Ascending aorta (tissue), 2 donors: ENCODE data around the gene MGST1. TPM values are rescaled to one million over a fixed set of nuclear protein-coding genes. Genes with fewer than 3 reads are reported as not detected.

Experiments
- DNase-seq, 2 donors: peaks; one replicate each; pipeline ENCODE4 v3.0.0-alpha.2; 2019; ENCODE audit warnings: low spot score in 2 of 2
- H3K27ac ChIP-seq, 2 donors: fragments of 200-600 bp; sonication (generic); one replicate each; pipeline ENCODE4 v1.5.1; 2016 to 2017; ENCODE audit warnings: mild to moderate bottlenecking in 1 of 2
- H3K27me3 ChIP-seq: fragments of 200-600 bp; sonication (generic); one replicate; pipeline ENCODE4 v1.5.1; 2017
- H3K36me3 ChIP-seq, 2 donors: fragments of 200-600 bp; sonication (generic); one replicate each; pipeline ENCODE4 v1.5.1; 2016
- H3K4me1 ChIP-seq, 2 donors: fragments of 200-600 bp; sonication (generic); one replicate each; pipeline ENCODE4 v1.5.1; 2016 to 2017; ENCODE audit warnings: mild to moderate bottlenecking in 1 of 2
- H3K4me3 ChIP-seq, 2 donors: fragments of 200-600 bp; sonication (generic); one replicate each; pipeline ENCODE4 v1.5.1; 2016 to 2017; ENCODE audit warnings: mild to moderate bottlenecking in 1 of 2
- H3K9me3 ChIP-seq, 2 donors: fragments of 200-600 bp; sonication (generic); one replicate each; pipeline ENCODE4 v1.5.1; 2016
- intact Hi-C: fragments of 100-400 bp; cut with DNase I; formaldehyde crosslinking; loops from one replicate; pipeline ENCODE4 v1.15.1; 2023
- total RNA-seq: library from RNA; depleted of rRNA; stranded (reverse); fragments of >200 nt; gene quantifications from one replicate; pipeline ENCODE4 v1.1.0, GENCODE V29; 2016
- TF ChIP-seq, protein P1 (sequence below), 3 experiments: fragments of 200-600 bp in 2 of 3; fragments of 450-650 bp in 1 of 3; sonication (generic) in 2 of 3; IDR thresholded peaks; one replicate each; pipeline ENCODE4 v1.5.1; 2016 to 2019; ENCODE audit warnings: antibody characterized with exemption in 3 of 3, mild to moderate bottlenecking in 1 of 3, moderate library complexity in 1 of 3

Gene MGST1
- total RNA-seq, 1 donor from 2014 or later, result 101 TPM

- DNase-seq, result no peak
- TF ChIP-seq, protein P1, sequence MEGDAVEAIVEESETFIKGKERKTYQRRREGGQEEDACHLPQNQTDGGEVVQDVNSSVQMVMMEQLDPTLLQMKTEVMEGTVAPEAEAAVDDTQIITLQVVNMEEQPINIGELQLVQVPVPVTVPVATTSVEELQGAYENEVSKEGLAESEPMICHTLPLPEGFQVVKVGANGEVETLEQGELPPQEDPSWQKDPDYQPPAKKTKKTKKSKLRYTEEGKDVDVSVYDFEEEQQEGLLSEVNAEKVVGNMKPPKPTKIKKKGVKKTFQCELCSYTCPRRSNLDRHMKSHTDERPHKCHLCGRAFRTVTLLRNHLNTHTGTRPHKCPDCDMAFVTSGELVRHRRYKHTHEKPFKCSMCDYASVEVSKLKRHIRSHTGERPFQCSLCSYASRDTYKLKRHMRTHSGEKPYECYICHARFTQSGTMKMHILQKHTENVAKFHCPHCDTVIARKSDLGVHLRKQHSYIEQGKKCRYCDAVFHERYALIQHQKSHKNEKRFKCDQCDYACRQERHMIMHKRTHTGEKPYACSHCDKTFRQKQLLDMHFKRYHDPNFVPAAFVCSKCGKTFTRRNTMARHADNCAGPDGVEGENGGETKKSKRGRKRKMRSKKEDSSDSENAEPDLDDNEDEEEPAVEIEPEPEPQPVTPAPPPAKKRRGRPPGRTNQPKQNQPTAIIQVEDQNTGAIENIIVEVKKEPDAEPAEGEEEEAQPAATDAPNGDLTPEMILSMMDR (IDR thresholded peaks at IDR 0.05), result no peak
- no peaks in the 10 kb centered on the region for H3K27me3 ChIP-seq
- H3K27ac ChIP-seq, result no peak overlapping the region
- H3K9me3 ChIP-seq, result no peaks in the 10 kb centered on the region
- H3K36me3 ChIP-seq, result no peaks in the 10 kb centered on the region
- H3K4me3 ChIP-seq, result no peak overlapping the region
- no peaks in the 10 kb centered on the region for H3K4me1 ChIP-seq
- intact Hi-C loops, result no loop called here
Measured at GRCh38 chr12:16325426-16325825, 22.0 kb upstream of the MGST1 start.

- Histone ChIP-seq H3K9me3 (no peaks in the 10 kb centered on the region), H3K4me3 (no peak overlapping the region), H3K27me3 (no peaks in the 10 kb centered on the region), H3K36me3 (no peaks in the 10 kb centered on the region), H3K27ac (no peak overlapping the region), H3K4me1 (no peaks in the 10 kb centered on the region)
- intact Hi-C loops, result no loop called here
- no peak for DNase-seq
- TF ChIP-seq, protein P1 (IDR thresholded peaks at IDR 0.05), result no peak
Measured at GRCh38 chr12:16327963-16328362, 19.5 kb upstream of the MGST1 start.

GRCh38 chr12:16329594-16329993 lies 17.9 kb upstream of the MGST1 start:
- TF ChIP-seq, protein P1 (IDR thresholded peaks at IDR 0.05), result no peak
- H3K9me3 ChIP-seq, result no peaks in the 10 kb centered on the region
- no peaks in the 10 kb centered on the region for H3K36me3 ChIP-seq
- no peaks in the 10 kb centered on the region for H3K27me3 ChIP-seq
- intact Hi-C loops, result no loop called here
- H3K27ac ChIP-seq, result no peak overlapping the region
- DNase-seq, result no peak
- no peak overlapping the region for H3K4me3 ChIP-seq
- no peaks in the 10 kb centered on the region for H3K4me1 ChIP-seq

- Histone ChIP-seq H3K9me3 (no peaks in the 10 kb centered on the region), H3K4me3 (no peak overlapping the region), H3K36me3 (no peaks in the 10 kb centered on the region), H3K4me1 (no peaks in the 10 kb centered on the region), H3K27me3 (no peaks in the 10 kb centered on the region), H3K27ac (no peak overlapping the region)
- TF ChIP-seq, protein P1 (IDR thresholded peaks at IDR 0.05), result no peak
- intact Hi-C loops, result no loop called here
- no peak for DNase-seq
Measured at GRCh38 chr12:16330560-16330959, 16.9 kb upstream of the MGST1 start.

DNA sequence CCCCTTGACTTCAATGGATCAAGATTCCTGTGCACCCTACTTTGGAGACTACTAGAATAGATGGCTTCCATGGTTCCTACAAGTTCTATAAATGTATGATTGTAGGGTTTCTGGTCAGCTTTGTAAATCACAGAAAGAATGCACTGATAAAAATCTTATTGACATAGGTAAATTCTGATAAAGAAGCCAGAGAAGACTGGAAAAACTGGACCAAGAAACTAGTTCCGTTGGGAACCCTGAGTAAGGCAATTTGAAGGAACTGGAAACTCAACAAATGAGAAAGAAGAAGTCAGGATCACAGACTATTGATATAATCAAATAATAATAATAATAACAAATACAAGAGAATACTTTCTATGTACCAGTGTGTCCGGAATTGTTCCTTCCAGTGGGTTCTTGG lies 15.4 kb upstream of the MGST1 start:
- no peak overlapping the region for H3K4me3 ChIP-seq
- TF ChIP-seq, protein P1 (IDR thresholded peaks at IDR 0.05), result no peak
- no peaks in the 10 kb centered on the region for H3K36me3 ChIP-seq
- no peaks in the 10 kb centered on the region for H3K9me3 ChIP-seq
- H3K4me1 ChIP-seq, result no peaks in the 10 kb centered on the region
- no peak overlapping the region for H3K27ac ChIP-seq
- H3K27me3 ChIP-seq, result no peaks in the 10 kb centered on the region
- intact Hi-C loops, result loop anchor here (1.0 kb wide), 1 partner anchor 23 kb away; no protein-coding TSS in a partner anchor
- DNase-seq, result no peak

GRCh38 chr12:16335838-16336237 lies 11.6 kb upstream of the MGST1 start:
- no peaks in the 10 kb centered on the region for H3K9me3 ChIP-seq
- TF ChIP-seq, protein P1 (IDR thresholded peaks at IDR 0.05), result no peak
- intact Hi-C loops, result no loop called here
- H3K27me3 ChIP-seq, result no peaks in the 10 kb centered on the region
- H3K4me1 ChIP-seq, result no peaks in the 10 kb centered on the region
- no peak overlapping the region for H3K27ac ChIP-seq
- DNase-seq, result no peak
- H3K36me3 ChIP-seq, result no peaks in the 10 kb centered on the region
- no peak overlapping the region for H3K4me3 ChIP-seq
